HG03045 (cell line): Measurements from ENCODE around the gene GTPBP1.

ENCODE experiments used
- ATAC-seq: cut with Tn5 transposase; IDR thresholded peaks from one replicate; pipeline ENCODE4 v1.9.1; 2021; ENCODE audit warnings: mild to moderate bottlenecking, moderate library complexity; ENCODE audit not compliant: unreplicated experiment

Gene GTPBP1

GRCh38 chr22:38756711-38757463, 51.1 kb downstream of the GTPBP1 start:
- no peak for ATAC-seq

- no peak for ATAC-seq
These were observed 51.7 kb downstream of the GTPBP1 start for GRCh38 chr22:38757464-38757757.

- ATAC-seq, result no peak
These were observed 52.7 kb downstream of the GTPBP1 start for GRCh38 chr22:38758276-38758945.

GRCh38 chr22:38759005-38759404, 53.3 kb downstream of the GTPBP1 start:
- ATAC-seq, result no peak

DNA sequence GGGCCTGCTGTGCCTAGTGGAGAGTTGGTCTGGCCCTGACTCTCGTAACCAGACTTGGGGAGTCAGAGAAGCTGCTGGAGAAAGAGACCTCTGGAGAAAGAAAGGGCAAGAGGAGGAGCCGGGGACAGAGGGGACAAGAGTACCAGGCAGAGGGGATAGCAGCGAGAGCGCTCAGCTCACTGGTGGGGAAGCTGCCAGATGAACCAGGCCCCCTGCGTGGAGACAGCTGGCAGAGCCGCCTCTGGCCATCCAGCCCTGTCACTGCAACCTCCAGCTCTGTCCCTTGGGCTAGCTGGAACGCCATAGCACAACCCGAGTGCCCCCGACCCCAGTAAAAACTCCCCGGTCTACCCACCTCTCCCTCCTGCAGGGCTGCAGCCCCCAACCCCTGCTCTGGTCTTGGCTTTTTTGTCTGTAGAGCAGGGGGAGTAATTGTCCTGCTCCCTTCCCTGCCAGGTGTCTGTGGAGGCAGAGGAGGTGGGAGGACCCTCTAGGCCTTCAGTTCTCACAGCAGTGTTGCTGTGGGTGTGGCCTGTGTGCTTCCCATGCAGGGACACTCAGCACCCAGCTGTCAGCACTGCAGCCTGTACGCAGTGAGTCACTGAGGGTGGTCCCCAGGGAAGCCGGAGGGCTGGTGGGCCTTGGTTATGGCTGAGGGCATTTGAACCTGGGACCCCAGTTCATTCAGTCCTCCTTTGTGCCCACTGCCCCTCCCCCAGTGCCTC, 54.9 kb downstream of the GTPBP1 start:
- ATAC-seq, result no peak

DNA sequence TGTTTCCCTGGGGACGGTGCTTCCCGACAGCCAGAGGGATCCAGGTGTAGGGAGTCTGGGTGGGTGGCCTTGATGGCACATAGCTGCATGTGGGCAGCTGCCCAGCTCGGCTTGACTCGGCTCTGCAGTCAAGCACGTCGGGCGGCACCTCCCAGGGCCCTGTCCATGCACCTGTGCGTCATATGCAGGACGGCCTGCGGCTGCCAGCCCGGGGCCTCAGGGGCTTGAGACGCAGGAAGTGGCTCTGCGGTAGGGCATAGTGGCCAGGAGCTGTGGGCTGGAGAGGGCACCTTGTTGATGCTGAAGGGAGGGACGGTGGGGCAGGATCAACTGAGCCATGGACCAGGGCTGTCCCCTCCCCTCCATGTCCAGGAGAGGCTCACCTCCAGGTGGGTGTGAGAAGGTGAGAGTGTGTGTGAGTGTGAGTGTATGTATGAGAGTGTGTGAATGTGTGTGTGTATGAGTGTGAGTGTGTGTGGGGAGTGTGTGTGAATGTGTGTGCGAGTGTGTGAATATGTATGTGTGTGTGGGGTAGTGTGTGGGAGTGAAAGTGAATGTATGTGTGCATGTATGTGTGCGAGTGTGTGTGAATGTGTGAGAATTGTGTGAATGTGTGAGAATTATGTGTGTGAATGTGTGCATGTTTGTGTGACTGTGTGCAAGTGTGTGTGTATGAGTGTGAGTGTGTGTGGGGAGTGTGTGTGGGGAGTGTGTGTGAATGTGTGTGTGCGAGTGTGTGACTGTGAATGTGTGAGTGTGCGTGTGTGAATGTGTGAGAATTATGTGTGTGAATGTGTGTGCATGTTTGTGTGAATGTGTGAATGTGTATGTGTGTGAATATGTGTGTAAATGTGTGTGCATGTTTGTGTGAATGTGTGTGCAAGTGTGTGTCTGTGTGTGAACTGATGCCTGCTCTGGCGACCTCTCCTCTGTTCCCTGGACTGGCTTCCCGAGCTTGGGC, 55.7 kb downstream of the GTPBP1 start:
- no peak for ATAC-seq

- no peak for ATAC-seq
These were observed 56.8 kb downstream of the GTPBP1 start for GRCh38 chr22:38762551-38762983.

GRCh38 chr22:38766076-38766777, 60.5 kb downstream of the GTPBP1 start:
- ATAC-seq, result no peak

GRCh38 chr22:38767313-38767712, 61.6 kb downstream of the GTPBP1 start:
- ATAC-seq, result no peak

- ATAC-seq, result no peak
These were observed 62.3 kb downstream of the GTPBP1 start for GRCh38 chr22:38768036-38768435.

DNA sequence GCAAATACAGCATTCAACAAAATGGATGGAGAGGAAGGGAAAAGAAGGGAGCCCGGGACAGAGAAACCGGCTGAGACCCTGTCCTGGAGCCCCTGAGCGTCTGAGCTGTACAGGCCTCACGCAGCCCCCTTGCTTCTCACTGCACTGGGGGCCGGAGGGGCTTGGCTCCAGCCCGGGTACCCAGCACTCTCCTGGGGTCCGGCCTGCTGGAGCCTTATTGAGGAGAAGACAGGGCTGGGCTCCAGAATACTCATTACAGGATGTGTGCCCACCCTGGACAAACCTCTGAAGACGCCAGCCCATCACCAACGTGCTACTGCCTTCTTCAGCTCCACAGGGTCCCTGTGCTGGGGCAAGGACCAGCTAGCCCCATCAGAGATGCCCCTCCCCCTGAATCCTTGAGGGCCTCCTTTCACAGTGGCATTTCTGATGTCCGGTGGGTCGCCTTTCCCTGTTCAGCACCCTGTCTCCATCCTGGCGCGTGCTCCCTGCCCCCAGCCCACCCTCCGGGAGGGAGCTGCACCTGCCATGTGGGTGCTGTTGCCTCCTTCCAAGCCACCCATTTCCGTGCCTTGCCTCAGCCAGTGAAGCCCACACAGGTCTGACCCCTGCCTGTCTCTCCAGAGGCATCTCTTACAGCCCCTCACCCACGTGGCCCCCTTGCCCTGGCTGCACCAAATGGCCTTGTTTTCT, 64.7 kb downstream of the GTPBP1 start:
- ATAC-seq, result no peak

DNA sequence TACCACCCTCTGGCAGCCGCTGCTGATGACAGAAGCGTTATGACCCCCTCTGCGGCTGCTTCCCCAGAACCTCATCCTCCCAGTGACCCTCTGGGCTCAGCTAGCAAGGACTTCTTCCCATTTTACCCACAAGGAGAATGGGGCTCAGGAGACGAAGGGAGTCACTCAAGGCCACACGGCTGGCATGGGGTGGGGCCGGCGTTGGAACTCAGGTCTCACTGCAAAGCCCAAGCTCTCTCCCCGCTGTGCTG, 66.8 kb downstream of the GTPBP1 start:
- no peak for ATAC-seq

DNA sequence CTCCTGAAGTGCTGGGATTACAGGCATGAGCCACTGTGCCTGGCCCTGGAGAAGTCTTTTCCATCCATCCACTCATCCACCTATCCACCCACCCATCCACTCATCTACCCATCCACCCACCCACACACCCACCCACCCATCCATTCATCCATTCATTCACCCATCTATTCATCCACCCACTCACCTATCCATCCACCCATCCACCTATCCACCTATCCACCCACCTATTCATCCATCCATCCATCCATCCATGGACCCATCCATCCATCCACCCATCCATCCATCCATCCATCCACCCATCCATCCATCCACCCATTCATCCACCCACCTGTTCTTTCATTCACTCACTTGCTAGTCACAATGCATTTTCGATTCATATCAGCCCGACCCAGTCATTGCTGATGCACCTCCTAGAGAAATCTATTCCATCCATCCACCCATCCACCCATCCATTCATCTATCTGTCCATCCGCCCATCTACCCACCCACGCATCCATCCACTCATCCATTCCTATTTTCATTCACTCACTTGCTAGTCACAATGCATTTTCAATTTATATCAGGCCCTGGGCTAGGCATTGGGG, 67.7 kb downstream of the GTPBP1 start:
- no peak for ATAC-seq

DNA sequence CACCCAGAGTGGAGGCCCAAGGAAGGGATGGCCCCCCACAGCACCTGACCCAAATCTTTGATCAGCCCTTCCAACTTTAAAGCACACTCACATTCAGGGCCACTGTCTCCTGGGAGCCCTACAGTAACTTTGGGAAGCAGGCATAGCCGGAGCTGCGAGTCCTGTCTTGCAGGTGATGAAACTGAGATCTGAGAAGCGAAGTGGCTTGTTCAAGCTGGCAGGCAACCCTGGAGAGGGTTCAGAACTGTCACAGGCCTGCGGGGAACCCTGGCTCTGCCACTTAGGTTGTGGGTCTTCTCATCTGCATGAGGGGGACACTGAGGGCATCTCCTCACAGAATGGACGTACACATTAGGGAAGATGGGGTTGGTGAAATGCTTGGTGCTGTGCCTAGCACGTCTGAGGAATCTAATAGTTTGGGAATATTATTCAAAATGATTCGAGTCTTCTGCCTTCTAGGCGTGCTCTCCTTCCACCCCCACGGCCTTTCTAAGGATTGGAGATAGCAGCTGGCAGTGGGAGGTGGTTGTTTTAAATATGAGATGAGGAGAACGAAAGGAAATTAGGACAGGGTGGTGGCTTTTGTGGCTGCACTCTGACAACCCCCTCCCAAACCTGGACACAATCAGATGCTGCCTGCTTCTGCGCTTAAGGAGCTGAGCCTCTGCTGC, 68.9 kb downstream of the GTPBP1 start:
- no peak for ATAC-seq

GRCh38 chr22:38775656-38776055, 69.9 kb downstream of the GTPBP1 start:
- no peak for ATAC-seq

GRCh38 chr22:38776086-38776485, 70.3 kb downstream of the GTPBP1 start:
- no peak for ATAC-seq

DNA sequence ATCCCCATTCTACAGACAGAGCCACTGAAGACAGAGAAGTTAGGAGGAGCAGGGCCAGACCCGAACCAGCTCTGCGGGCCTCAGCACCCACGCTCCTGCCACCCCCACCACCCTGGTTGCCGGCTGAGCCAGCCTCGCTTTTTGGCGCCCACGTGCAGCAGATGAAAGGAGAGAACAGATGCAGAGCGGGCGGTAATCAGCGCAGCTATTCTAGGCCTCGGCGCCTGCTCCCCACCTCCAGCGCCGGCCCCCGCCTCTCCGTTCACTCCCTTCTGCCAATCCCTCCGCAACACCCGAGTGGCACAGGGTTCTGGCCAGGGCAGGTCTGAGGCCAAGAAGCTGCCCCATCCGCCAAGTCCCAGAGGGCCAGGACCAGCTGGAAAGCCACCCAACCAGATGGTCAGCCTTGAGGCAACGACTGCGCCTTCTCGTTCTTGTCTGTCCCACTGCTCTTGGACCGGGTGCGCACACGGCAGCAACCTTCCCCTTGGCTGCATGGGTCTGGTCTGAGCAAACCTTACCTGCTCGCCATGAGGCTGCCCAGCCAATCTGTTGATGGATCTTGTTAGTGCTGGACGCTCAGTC, 71.4 kb downstream of the GTPBP1 start:
- ATAC-seq, result no peak

DNA sequence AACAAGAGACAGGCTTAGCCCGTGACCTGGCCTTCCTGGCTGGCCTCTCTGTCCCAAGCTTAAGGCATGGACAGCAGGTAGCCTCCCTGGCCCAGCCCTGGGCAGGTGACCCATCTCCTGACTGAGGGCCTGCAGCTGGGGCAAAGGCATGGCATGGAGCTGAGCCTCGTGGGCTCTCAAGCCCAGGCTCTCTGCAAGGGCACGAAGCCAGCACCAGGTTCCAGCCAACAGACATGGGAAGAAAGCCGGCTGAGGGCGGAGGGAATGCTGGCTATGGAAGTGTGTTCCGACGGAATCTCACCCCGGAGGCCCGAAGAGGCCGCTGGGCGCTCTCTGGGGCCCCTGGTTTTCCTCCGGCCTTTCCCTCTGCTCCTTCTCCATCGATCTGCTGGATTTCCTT, 75.3 kb downstream of the GTPBP1 start:
- ATAC-seq, result no peak
